HAP-1 (cell line): ENCODE data around the gene LOXHD1.

Source experiments
- DNase-seq, 2 experiments: peaks; one replicate each; pipeline ENCODE4 v3.0.0-alpha.2; 2016 to 2020; ENCODE audit warnings: low spot score in 2 of 2
- H3K27me3 ChIP-seq: fragments of 250-450 bp; sonication (Bioruptor Pico); 2 replicates; pipeline ENCODE4 v1.5.1; 2020; ENCODE audit warnings: low read depth, mild to moderate bottlenecking, moderate library complexity
- H3K36me3 ChIP-seq: fragments of 250-450 bp; sonication (Bioruptor Pico); replicated peaks from 2 replicates; pipeline ENCODE4 v1.5.1; 2020; ENCODE audit warnings: mild to moderate bottlenecking
- H3K4me1 ChIP-seq: fragments of 250-450 bp; sonication (Bioruptor Pico); 2 replicates; pipeline ENCODE4 v1.5.1; 2020; ENCODE audit warnings: mild to moderate bottlenecking
- H3K4me3 ChIP-seq: fragments of 250-450 bp; sonication (Bioruptor Pico); 2 replicates; pipeline ENCODE4 v1.5.1; 2020; ENCODE audit warnings: mild to moderate bottlenecking, moderate library complexity
- H3K9me3 ChIP-seq: fragments of 250-450 bp; sonication (Bioruptor Pico); 2 replicates; pipeline ENCODE4 v1.5.1; 2020; ENCODE audit warnings: mild to moderate bottlenecking, moderate library complexity
- in situ Hi-C: fragments of 300-500 bp; cut with MboI; formaldehyde crosslinking; loops from 3 replicates; pipeline ENCODE4 v1.14.3; 2020; ENCODE audit warnings: low sequenced_read_pairs, inconsistent platforms, mixed read lengths

LOXHD1 gene

GRCh38 chr18:46601141-46601805 is 55.7 kb downstream of the LOXHD1 start:
- Histone ChIP-seq H3K4me1 (no peaks in the 10 kb centered on the region), H3K36me3 (no peaks in the 10 kb centered on the region), H3K9me3 (no peaks in the 10 kb centered on the region), H3K4me3 (no peak overlapping the region), H3K27me3 (0 out of 2 replicates have a peak, but pooled peaks cover 2% of the 10 kb centered on the region)
- in situ Hi-C loops, result no loop called here
- DNase-seq, result no peak

- no peak for DNase-seq
- Histone ChIP-seq H3K9me3 (no peaks in the 10 kb centered on the region), H3K36me3 (no peaks in the 10 kb centered on the region), H3K4me3 (no peak overlapping the region), H3K27me3 (no peaks in the 10 kb centered on the region), H3K4me1 (no peaks in the 10 kb centered on the region)
- in situ Hi-C loops, result no loop called here
These were observed 60.9 kb downstream of the LOXHD1 start for GRCh38 chr18:46596119-46596518.

GRCh38 chr18:46591783-46592391 is 65.1 kb downstream of the LOXHD1 start:
- H3K9me3 ChIP-seq, result no peaks in the 10 kb centered on the region
- H3K4me1 ChIP-seq, result no peaks in the 10 kb centered on the region
- DNase-seq, result no peak
- no peak overlapping the region for H3K4me3 ChIP-seq
- in situ Hi-C loops, result no loop called here
- H3K36me3 ChIP-seq, result no peaks in the 10 kb centered on the region
- no peaks in the 10 kb centered on the region for H3K27me3 ChIP-seq

GRCh38 chr18:46590103-46590502 is 66.9 kb downstream of the LOXHD1 start:
- Histone ChIP-seq H3K36me3 (no peaks in the 10 kb centered on the region), H3K27me3 (peaks cover 4% of the 10 kb centered on the region; the same call in 1 of the 2 replicates), H3K4me1 (no peaks in the 10 kb centered on the region), H3K4me3 (no peak overlapping the region), H3K9me3 (no peaks in the 10 kb centered on the region)
- DNase-seq, result no peak
- in situ Hi-C loops, result no loop called here

GRCh38 chr18:46588971-46589660 is 67.9 kb downstream of the LOXHD1 start:
- Histone ChIP-seq H3K36me3 (no peaks in the 10 kb centered on the region), H3K4me1 (no peaks in the 10 kb centered on the region), H3K9me3 (no peaks in the 10 kb centered on the region), H3K27me3 (peaks cover 4% of the 10 kb centered on the region; the same call in 1 of the 2 replicates), H3K4me3 (no peak overlapping the region)
- no peak for DNase-seq
- in situ Hi-C loops, result no loop called here

GRCh38 chr18:46587600-46587999 is 69.4 kb downstream of the LOXHD1 start:
- Histone ChIP-seq H3K9me3 (no peaks in the 10 kb centered on the region), H3K27me3 (peaks cover 4% of the 10 kb centered on the region; the same call in 1 of the 2 replicates), H3K36me3 (no peaks in the 10 kb centered on the region), H3K4me3 (no peak overlapping the region), H3K4me1 (no peaks in the 10 kb centered on the region)
- in situ Hi-C loops, result no loop called here
- no peak for DNase-seq

- H3K36me3 ChIP-seq, result no peaks in the 10 kb centered on the region
These were observed 73.3 kb downstream of the LOXHD1 start for GRCh38 chr18:46583711-46584110.

GRCh38 chr18:46581648-46582047 is 75.4 kb downstream of the LOXHD1 start:
- no peaks in the 10 kb centered on the region for H3K9me3 ChIP-seq
- no peaks in the 10 kb centered on the region for H3K4me1 ChIP-seq
- no peak overlapping the region for H3K4me3 ChIP-seq
- DNase-seq, result no peak
- in situ Hi-C loops, result no loop called here
- H3K27me3 ChIP-seq, result peaks cover 4% of the 10 kb centered on the region; the same call in 1 of the 2 replicates
- no peaks in the 10 kb centered on the region for H3K36me3 ChIP-seq

More at GRCh38 chr18:46583711-46584110, 73.3 kb downstream of the LOXHD1 start:
- DNase-seq, result no peak
- in situ Hi-C loops, result no loop called here
- H3K27me3 ChIP-seq, result peaks cover 4% of the 10 kb centered on the region; the same call in 1 of the 2 replicates
- H3K4me3 ChIP-seq, result no peak overlapping the region
- no peaks in the 10 kb centered on the region for H3K9me3 ChIP-seq
- no peaks in the 10 kb centered on the region for H3K4me1 ChIP-seq

- in situ Hi-C loops, result no loop called here
- H3K27me3 ChIP-seq, result no peaks in the 10 kb centered on the region
- DNase-seq, result no peak
- no peaks in the 10 kb centered on the region for H3K36me3 ChIP-seq
- H3K4me3 ChIP-seq, result no peak overlapping the region
- no peaks in the 10 kb centered on the region for H3K9me3 ChIP-seq
- H3K4me1 ChIP-seq, result no peaks in the 10 kb centered on the region
These were observed 78.0 kb downstream of the LOXHD1 start for GRCh38 chr18:46578987-46579386.

GRCh38 chr18:46577546-46577945 is 79.5 kb downstream of the LOXHD1 start:
- Histone ChIP-seq H3K27me3 (no peaks in the 10 kb centered on the region), H3K4me3 (no peak overlapping the region), H3K9me3 (no peaks in the 10 kb centered on the region), H3K4me1 (no peaks in the 10 kb centered on the region), H3K36me3 (no peaks in the 10 kb centered on the region)
- in situ Hi-C loops, result no loop called here
- DNase-seq, result no peak

- Histone ChIP-seq H3K36me3 (no peaks in the 10 kb centered on the region), H3K4me1 (no peaks in the 10 kb centered on the region), H3K27me3 (no peaks in the 10 kb centered on the region), H3K9me3 (no peaks in the 10 kb centered on the region; the same call in 1 of the 2 replicates), H3K4me3 (no peak overlapping the region)
- in situ Hi-C loops, result no loop called here
- no peak for DNase-seq
These were observed 81.2 kb downstream of the LOXHD1 start for GRCh38 chr18:46575851-46576250.

- H3K27me3 ChIP-seq, result no peaks in the 10 kb centered on the region
- H3K4me1 ChIP-seq, result no peaks in the 10 kb centered on the region
- DNase-seq, result no peak
- in situ Hi-C loops, result no loop called here
- H3K36me3 ChIP-seq, result no peaks in the 10 kb centered on the region
- no peak overlapping the region for H3K4me3 ChIP-seq
- H3K9me3 ChIP-seq, result no peaks in the 10 kb centered on the region; the same call in 1 of the 2 replicates
These were observed 82.3 kb downstream of the LOXHD1 start for GRCh38 chr18:46574743-46575115.

GRCh38 chr18:46574000-46574742 is 82.8 kb downstream of the LOXHD1 start:
- no peaks in the 10 kb centered on the region; the same call in 1 of the 2 replicates for H3K9me3 ChIP-seq
- no peaks in the 10 kb centered on the region for H3K4me1 ChIP-seq
- no peak for DNase-seq
- in situ Hi-C loops, result no loop called here
- H3K27me3 ChIP-seq, result no peaks in the 10 kb centered on the region
- H3K4me3 ChIP-seq, result no peak overlapping the region
- H3K36me3 ChIP-seq, result no peaks in the 10 kb centered on the region
